Sigmoid colon (tissue), 4 donors: ENCODE data around the gene CCNK.

ENCODE experiments used
- EP300 ChIP-seq, 4 donors: sonication (generic); formaldehyde crosslinking; IDR thresholded peaks; one replicate each; pipeline ENCODE4 v1.6.1; 2017; ENCODE audit warnings: antibody characterized with exemption in 4 of 4
- POLR2A ChIP-seq, 2 donors: fragments of 450-650 bp; IDR thresholded peaks; one replicate each; pipeline ENCODE4 v1.6.1; 2016; ENCODE audit warnings: antibody characterized with exemption in 2 of 2, mild to moderate bottlenecking in 2 of 2, moderate library complexity in 2 of 2
- POLR2AphosphoS5 ChIP-seq, 4 donors: sonication (generic); formaldehyde crosslinking; IDR thresholded peaks; one replicate each; pipeline ENCODE4 v1.6.1; 2017; ENCODE audit warnings: antibody characterized with exemption in 4 of 4
- TF ChIP-seq, protein P1 (sequence below), 4 experiments: fragments of 450-650 bp in 3 of 4; fragments of 200-600 bp in 1 of 4; IDR thresholded peaks; one replicate each; pipeline ENCODE4 v1.5.1; 2016 to 2019; ENCODE audit warnings: antibody characterized with exemption in 4 of 4, mild to moderate bottlenecking in 3 of 4, moderate library complexity in 2 of 4

DNA sequence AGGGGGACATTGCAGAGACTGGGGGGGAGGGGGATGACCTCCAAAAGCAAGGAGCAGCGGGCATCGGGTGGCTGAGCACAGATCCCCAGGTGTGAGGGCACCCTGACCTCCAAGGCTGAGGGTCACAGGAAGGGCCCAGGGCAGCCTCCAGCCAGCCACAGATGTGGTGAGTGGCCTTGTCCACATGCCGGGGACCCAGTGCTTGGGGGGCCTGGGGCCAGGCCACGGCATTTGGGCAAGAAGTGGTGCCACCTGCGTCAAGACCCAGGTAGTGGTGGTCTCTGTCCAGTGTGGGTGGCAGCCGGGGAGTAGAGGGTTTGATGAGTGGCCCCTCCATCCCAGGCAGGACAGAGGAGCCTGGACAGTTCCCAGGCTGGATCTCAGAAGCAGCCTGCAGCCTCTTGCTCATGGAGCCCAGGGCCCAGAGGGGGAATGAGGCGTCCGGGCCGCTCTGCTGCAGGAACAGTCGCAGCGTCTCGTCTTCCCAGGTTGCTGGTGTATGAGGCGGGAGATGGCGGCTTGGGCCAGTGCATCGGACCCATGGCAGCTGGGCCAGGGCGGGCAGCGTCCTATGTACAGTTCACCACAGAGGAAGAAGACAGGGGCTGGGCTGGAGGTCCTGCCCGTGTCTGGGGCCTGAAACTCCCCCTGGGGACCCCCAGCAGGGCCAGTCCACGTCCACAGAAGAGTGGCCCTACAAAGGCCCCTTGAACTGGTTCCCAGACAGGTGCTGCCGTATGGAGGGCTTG lies 33.5 kb downstream of the CCNK start:
- TF ChIP-seq POLR2A (IDR thresholded peaks at IDR 0.05) (no peak), POLR2AphosphoS5 (IDR thresholded peaks at IDR 0.05) (no peak), EP300 (IDR thresholded peaks at IDR 0.05) (no peak)
- TF ChIP-seq, protein P1, sequence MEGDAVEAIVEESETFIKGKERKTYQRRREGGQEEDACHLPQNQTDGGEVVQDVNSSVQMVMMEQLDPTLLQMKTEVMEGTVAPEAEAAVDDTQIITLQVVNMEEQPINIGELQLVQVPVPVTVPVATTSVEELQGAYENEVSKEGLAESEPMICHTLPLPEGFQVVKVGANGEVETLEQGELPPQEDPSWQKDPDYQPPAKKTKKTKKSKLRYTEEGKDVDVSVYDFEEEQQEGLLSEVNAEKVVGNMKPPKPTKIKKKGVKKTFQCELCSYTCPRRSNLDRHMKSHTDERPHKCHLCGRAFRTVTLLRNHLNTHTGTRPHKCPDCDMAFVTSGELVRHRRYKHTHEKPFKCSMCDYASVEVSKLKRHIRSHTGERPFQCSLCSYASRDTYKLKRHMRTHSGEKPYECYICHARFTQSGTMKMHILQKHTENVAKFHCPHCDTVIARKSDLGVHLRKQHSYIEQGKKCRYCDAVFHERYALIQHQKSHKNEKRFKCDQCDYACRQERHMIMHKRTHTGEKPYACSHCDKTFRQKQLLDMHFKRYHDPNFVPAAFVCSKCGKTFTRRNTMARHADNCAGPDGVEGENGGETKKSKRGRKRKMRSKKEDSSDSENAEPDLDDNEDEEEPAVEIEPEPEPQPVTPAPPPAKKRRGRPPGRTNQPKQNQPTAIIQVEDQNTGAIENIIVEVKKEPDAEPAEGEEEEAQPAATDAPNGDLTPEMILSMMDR (IDR thresholded peaks at IDR 0.05): no peak
